ENCODE data around the gene STOM. TPM values are rescaled to one million over a fixed set of nuclear protein-coding genes. Genes with fewer than 3 reads are reported as not detected.
"Not testable (repeated sequence)": the region's sequence is repeated elsewhere in the genome, so short reads cannot be mapped to it uniquely, and the experiment has no call there.

STOM gene, protein sequence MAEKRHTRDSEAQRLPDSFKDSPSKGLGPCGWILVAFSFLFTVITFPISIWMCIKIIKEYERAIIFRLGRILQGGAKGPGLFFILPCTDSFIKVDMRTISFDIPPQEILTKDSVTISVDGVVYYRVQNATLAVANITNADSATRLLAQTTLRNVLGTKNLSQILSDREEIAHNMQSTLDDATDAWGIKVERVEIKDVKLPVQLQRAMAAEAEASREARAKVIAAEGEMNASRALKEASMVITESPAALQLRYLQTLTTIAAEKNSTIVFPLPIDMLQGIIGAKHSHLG
- 56.6 TPM for polyA plus RNA-seq (2013, experiment 1 of 2)
- 53.6 TPM for polyA plus RNA-seq (2013, experiment 2 of 2)

DNA sequence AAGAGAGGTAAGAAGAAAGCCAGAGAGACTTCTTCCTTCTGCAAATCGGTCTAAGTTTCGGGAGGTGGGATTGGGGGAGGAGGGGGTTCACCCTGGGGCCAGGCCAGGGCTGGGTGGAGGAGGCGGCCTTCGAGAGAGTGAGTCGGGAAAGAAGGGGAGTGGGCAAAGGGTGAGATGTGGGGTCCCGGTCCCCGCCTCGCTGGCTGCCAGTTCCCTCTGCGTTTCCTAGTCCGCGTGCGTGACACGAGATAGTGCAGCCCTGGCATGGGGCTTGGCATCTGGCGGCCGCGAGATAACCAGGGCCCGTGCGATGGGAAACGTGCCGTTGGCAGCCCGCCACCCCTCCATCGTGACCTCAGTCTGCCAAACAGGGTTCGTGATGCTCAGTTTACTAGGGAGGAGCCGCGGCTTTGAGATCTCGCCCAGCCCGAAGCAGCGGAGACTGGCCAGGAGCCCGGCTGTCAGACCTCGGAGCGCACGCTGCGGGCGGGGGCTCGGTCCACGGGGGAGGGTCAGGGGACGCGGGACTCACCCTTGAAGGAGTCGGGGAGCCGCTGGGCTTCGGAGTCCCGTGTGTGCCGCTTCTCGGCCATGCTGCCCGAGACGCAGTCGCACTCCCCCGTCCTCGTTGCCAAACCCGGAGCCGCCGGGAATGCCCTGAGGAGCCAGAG, at the start of gene STOM:
TSS of gene STOM (minus strand) at position 656 of the 671 bp plus-strand sequence. CDS start at position 593, 63 bp downstream.
- 44 to 45% methylated on average over 39 to 48 of the region's 52 CpGs for WGBS, 2 experiments (ENCODE audit: insufficient coverage in 2 of 2)
- Histone ChIP-seq H3K9me3 (ENCODE audit: control insufficient read depth, low read length) (peaks cover 4% of the 10 kb centered on the region), H3K4me1 (ENCODE audit: control insufficient read depth, insufficient read depth, low read length, poor library complexity, severe bottlenecking) (peaks cover 4% of the 10 kb centered on the region), H3K36me3 (ENCODE audit: control insufficient read depth, insufficient read depth, low read length) (no peaks in the 10 kb centered on the region), H3K27ac (ENCODE audit: low read depth, low read length, severe bottlenecking) (no peak within 1 kb of the TSS), H3K4me3 (ENCODE audit: extremely low read depth, insufficient read depth, low read length, poor library complexity, severe bottlenecking) (peak within 1 kb of the TSS; percentile 44)

DNA sequence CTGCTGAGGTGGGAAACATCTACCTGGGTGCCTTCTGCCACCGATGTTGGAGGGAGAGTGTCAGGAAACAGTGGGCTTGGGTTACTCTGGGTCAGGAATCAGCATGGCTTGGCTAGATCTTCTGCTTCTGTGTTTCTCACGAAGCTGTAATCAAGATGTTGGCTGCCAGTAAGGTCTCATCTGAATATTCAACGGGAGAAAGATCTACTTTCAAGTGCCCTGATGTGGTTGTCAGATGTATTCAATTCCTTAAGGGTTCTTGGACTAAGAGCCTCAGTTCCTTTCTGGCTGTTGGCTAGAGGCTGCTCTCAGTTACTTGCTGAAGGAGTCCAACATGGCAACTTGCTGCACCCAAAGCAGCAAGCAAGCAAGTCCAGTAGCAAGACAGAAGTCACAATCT, 41.9 kb upstream of the STOM start:
- no peaks in the 10 kb centered on the region for H3K9me3 ChIP-seq (ENCODE audit: control insufficient read depth, low read length)
- H3K36me3 ChIP-seq (ENCODE audit: control insufficient read depth, insufficient read depth, low read length): no peaks in the 10 kb centered on the region
- WGBS, 2 experiments (ENCODE audit: insufficient coverage in 2 of 2): 81 to 83% methylated on average over 3 of the region's 3 CpGs
- H3K27ac ChIP-seq (ENCODE audit: low read depth, low read length, severe bottlenecking): no peak overlapping the region
- no peak overlapping the region for H3K4me3 ChIP-seq (ENCODE audit: extremely low read depth, insufficient read depth, low read length, poor library complexity, severe bottlenecking)
- no peaks in the 10 kb centered on the region for H3K4me1 ChIP-seq (ENCODE audit: control insufficient read depth, insufficient read depth, low read length, poor library complexity, severe bottlenecking)

DNA sequence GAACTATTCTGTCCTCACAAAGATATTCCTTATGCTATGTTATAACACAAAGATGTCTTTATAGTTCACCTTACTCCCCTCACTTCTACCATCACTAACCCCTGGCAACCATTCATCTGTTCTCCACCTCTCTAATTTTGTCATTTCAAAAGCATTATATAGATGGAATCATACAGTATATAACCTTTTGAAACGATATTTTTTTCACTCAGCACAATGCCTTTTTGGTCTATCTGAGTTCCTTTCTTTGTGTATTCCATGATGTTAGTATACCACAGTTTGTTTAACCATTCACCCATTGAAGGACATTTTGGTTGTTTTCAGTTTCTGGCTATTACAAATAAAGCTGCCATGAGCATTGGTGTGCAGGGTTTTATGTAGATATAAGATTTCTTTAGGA, 35.8 kb upstream of the STOM start:
- Histone ChIP-seq H3K27ac (ENCODE audit: low read depth, low read length, severe bottlenecking) (no peak overlapping the region), H3K36me3 (ENCODE audit: control insufficient read depth, insufficient read depth, low read length) (no peaks in the 10 kb centered on the region), H3K4me1 (ENCODE audit: control insufficient read depth, insufficient read depth, low read length, poor library complexity, severe bottlenecking) (no peaks in the 10 kb centered on the region), H3K9me3 (ENCODE audit: control insufficient read depth, low read length) (peaks cover 5% of the 10 kb centered on the region), H3K4me3 (ENCODE audit: extremely low read depth, insufficient read depth, low read length, poor library complexity, severe bottlenecking) (no peak overlapping the region)
- no CpG with 5 or more reads among the region's 1 CpG for WGBS, 2 experiments (ENCODE audit: insufficient coverage in 2 of 2)

DNA sequence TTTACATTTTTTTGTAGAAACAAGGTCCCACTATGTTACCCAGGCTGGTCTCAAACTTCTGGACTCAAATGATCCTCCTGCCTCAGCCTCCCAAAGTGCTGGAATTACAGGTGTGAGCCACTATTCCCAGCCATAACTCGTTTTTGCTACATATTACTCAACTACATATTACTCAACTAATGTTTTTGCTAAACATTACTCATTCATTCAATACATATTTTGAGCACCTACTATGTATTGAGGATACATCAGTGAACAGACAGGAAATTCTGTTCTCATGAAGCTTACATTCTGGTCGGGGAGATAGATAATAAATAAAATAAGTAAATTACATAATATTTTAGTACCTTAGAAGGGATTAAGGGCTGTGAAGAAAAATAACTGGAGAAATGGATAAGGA, 34.9 kb upstream of the STOM start:
- no peak overlapping the region for H3K27ac ChIP-seq (ENCODE audit: low read depth, low read length, severe bottlenecking)
- peaks cover 5% of the 10 kb centered on the region for H3K9me3 ChIP-seq (ENCODE audit: control insufficient read depth, low read length)
- 80 to 86% methylated on average over 1 of the region's 2 CpGs for WGBS, 2 experiments (ENCODE audit: insufficient coverage in 2 of 2)
- no peaks in the 10 kb centered on the region for H3K36me3 ChIP-seq (ENCODE audit: control insufficient read depth, insufficient read depth, low read length)
- H3K4me3 ChIP-seq (ENCODE audit: extremely low read depth, insufficient read depth, low read length, poor library complexity, severe bottlenecking): no peak overlapping the region
- H3K4me1 ChIP-seq (ENCODE audit: control insufficient read depth, insufficient read depth, low read length, poor library complexity, severe bottlenecking): no peaks in the 10 kb centered on the region

DNA sequence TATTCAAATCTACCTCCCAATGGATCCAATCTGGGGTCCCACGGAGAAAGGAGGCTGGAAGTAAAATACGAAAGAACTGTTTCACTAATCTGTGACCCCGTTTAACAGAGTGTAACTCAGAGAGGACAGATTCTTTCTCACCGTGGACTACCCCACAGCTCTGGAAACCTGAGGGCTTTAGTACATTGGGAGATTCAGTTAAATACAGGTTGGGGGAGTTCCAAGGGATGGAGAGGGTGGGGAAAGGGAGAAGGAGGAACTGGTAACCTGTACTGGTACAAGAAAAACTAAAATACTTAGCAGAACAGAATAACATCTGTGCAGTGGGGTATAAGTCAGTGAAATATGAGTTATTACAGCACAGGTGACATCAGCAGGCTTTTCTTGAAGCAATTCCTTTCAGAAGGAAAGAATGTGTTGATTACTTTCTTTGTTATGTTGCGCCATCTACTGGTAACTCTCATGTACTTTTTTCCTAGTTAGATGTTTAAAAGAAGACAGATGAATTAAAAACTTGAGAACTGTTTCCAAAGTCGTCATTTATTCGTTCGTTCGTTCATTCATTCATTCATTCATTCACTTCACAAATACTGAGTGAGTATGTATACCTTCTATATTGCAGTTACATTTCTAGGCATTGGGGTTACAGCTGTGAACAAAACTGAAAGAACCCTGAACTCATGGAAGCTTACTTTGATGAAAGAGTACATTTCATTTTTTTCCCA, 30.0 kb upstream of the STOM start:
- Histone ChIP-seq H3K9me3 (ENCODE audit: control insufficient read depth, low read length) (peaks cover 11% of the 10 kb centered on the region), H3K4me3 (ENCODE audit: extremely low read depth, insufficient read depth, low read length, poor library complexity, severe bottlenecking) (no peak overlapping the region), H3K27ac (ENCODE audit: low read depth, low read length, severe bottlenecking) (no peak overlapping the region), H3K4me1 (ENCODE audit: control insufficient read depth, insufficient read depth, low read length, poor library complexity, severe bottlenecking) (peaks cover 4% of the 10 kb centered on the region), H3K36me3 (ENCODE audit: control insufficient read depth, insufficient read depth, low read length) (no peaks in the 10 kb centered on the region)
- WGBS, 2 experiments (ENCODE audit: insufficient coverage in 2 of 2): 50 to 56% methylated on average over 3 to 4 of the region's 9 CpGs

DNA sequence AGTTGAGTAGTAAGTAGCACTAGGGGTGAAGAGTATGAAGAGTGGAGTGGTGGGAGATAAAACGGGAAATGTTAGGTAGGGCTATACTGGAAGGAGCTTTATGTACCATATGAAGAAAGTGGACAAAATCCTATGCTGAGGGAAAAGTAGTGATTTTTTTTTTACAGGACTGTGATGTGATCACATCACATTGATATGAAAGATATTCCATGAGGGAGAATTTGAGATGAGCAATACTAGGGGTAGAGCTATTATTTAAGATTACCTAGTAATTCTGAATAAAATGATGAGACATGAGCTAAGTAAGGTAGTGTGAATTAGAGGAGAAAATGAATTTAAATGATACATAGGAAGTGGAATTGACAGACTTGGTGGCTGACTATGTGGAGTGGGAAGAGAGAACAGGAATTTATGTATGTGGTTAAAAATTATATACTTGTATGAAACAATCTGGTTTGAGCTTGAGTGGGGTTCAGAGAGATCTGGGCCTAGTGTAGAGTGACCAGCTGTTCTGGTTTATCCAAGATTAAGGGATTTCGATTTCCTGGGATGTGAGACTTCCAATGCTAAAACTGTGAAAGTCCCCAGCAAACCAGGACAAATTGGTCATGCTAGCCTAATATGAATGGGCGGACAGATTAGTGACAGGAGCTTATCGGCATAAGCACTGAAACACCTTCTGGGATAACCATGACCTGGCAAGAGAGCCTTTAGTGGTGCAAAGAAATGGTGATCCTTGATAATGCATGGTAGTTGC, 29.3 kb upstream of the STOM start:
- Histone ChIP-seq H3K27ac (ENCODE audit: low read depth, low read length, severe bottlenecking) (no peak overlapping the region), H3K4me1 (ENCODE audit: control insufficient read depth, insufficient read depth, low read length, poor library complexity, severe bottlenecking) (peaks cover 4% of the 10 kb centered on the region), H3K36me3 (ENCODE audit: control insufficient read depth, insufficient read depth, low read length) (no peaks in the 10 kb centered on the region), H3K9me3 (ENCODE audit: control insufficient read depth, low read length) (peaks cover 11% of the 10 kb centered on the region), H3K4me3 (ENCODE audit: extremely low read depth, insufficient read depth, low read length, poor library complexity, severe bottlenecking) (no peak overlapping the region)
- WGBS, 2 experiments (ENCODE audit: insufficient coverage in 2 of 2): 90 to 95% methylated on average over 4 of the region's 4 CpGs

DNA sequence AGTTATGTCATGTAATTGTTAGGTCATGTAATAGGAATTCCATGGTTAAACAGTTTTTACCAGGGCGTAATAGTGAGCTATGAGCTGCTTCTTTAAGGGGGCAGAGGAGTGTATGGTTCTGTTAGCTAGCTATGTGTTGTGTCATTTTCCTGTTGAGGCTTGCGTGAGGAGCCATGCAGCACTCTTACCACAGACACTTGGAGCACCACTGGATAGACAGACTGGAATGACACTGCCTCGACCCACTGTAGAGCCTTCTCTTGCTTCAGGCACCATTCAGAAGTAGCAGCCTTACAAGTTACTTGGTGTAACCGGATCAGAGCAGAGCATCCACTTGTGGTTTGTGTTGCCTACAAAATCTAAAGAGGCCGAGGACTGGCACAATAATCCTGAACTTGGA, 28.3 kb upstream of the STOM start:
- Histone ChIP-seq H3K27ac (ENCODE audit: low read depth, low read length, severe bottlenecking) (no peak overlapping the region), H3K4me1 (ENCODE audit: control insufficient read depth, insufficient read depth, low read length, poor library complexity, severe bottlenecking) (peaks cover 8% of the 10 kb centered on the region), H3K36me3 (ENCODE audit: control insufficient read depth, insufficient read depth, low read length) (no peaks in the 10 kb centered on the region), H3K4me3 (ENCODE audit: extremely low read depth, insufficient read depth, low read length, poor library complexity, severe bottlenecking) (no peak overlapping the region), H3K9me3 (ENCODE audit: control insufficient read depth, low read length) (peaks cover 11% of the 10 kb centered on the region)
- WGBS, 2 experiments (ENCODE audit: insufficient coverage in 2 of 2): 98 to 99% methylated on average over 5 of the region's 5 CpGs

DNA sequence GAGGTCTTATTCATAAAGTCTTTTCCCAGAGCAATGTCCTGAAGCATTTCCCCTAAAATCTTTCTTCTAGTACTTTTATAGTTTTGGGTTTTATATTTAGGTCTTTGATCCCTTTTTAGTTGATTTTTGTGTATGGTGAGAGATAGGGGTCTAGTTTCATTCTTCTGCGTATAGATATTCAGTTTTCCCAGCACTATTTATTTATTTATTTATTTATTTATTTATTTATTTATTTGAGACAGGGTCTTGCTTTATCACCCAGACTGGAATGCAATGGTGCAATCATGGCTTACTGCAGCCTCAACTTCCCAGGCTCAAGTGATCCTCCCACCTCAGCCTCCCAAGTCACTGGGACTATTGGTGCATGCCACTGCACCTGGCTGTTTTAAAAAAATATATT, 27.2 kb upstream of the STOM start:
- not testable (repeated sequence) for H3K27ac ChIP-seq (ENCODE audit: low read depth, low read length, severe bottlenecking); H3K4me3 ChIP-seq (ENCODE audit: extremely low read depth, insufficient read depth, low read length, poor library complexity, severe bottlenecking); H3K36me3 ChIP-seq (ENCODE audit: control insufficient read depth, insufficient read depth, low read length)
- Histone ChIP-seq H3K4me1 (ENCODE audit: control insufficient read depth, insufficient read depth, low read length, poor library complexity, severe bottlenecking) (peaks cover 17% of the 10 kb centered on the region), H3K9me3 (ENCODE audit: control insufficient read depth, low read length) (peaks cover 11% of the 10 kb centered on the region)
- WGBS, 2 experiments (ENCODE audit: insufficient coverage in 2 of 2): no CpG with 5 or more reads among the region's 1 CpG

DNA sequence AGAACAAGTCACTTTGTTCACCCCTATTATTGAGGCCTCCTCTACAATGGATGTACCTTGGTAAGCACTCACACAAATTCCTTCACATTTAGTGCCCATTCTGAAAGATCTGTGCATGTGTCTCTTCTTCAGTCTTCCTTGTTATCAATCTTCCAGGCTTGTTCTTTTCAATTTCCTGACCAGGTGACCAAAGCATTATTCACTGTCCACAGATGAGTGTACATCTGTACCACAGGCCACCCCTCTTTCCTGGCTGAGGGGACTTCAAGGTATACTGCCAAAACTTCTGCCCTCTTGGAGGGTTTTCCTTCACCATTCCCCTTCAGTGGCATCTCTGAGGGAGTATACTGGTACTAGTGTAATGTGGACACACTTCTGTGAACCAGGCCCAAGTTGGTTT, 25.5 kb upstream of the STOM start:
- peaks cover 17% of the 10 kb centered on the region for H3K4me1 ChIP-seq (ENCODE audit: control insufficient read depth, insufficient read depth, low read length, poor library complexity, severe bottlenecking)
- peaks cover 11% of the 10 kb centered on the region for H3K9me3 ChIP-seq (ENCODE audit: control insufficient read depth, low read length)

DNA sequence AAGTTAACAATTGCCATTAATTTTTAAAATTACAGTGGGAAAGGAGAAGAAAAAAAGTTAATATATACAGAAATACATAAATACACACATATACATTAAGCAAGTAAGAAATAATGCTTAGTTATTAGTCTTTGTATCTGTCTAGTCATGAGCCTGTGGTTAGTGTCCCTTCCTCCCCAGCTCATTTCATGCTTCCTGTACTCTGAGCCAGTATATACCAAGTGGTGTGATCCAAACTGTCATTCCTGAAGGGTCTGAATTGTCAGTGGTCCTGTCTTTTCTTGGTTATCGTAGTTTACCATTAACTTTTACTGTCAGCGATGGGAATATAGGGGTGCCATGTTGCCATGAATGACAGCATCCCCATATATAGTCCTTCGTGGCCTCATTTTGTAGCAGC, 24.2 kb upstream of the STOM start:
- Histone ChIP-seq H3K27ac (ENCODE audit: low read depth, low read length, severe bottlenecking) (no peak overlapping the region), H3K9me3 (ENCODE audit: control insufficient read depth, low read length) (peaks cover 11% of the 10 kb centered on the region), H3K4me1 (ENCODE audit: control insufficient read depth, insufficient read depth, low read length, poor library complexity, severe bottlenecking) (peaks cover 17% of the 10 kb centered on the region), H3K36me3 (ENCODE audit: control insufficient read depth, insufficient read depth, low read length) (no peaks in the 10 kb centered on the region), H3K4me3 (ENCODE audit: extremely low read depth, insufficient read depth, low read length, poor library complexity, severe bottlenecking) (no peak overlapping the region)
- WGBS, 2 experiments (ENCODE audit: insufficient coverage in 2 of 2): 85 to 100% methylated on average over 2 to 3 of the region's 3 CpGs

More for the DNA sequence above, 25.5 kb upstream of the STOM start:
- Histone ChIP-seq H3K27ac (ENCODE audit: low read depth, low read length, severe bottlenecking) (no peak overlapping the region), H3K4me3 (ENCODE audit: extremely low read depth, insufficient read depth, low read length, poor library complexity, severe bottlenecking) (no peak overlapping the region), H3K36me3 (ENCODE audit: control insufficient read depth, insufficient read depth, low read length) (no peaks in the 10 kb centered on the region)

Data from mesodermal cell (in vitro differentiated cells).